GM18861 (cell line): ENCODE results near the gene SLC2A4.
A peak's percentile ranks its signal among the peaks of the same experiment; 100 is the strongest.
"Not testable (repeated sequence)": the region's sequence is repeated elsewhere in the genome, so short reads cannot be mapped to it uniquely, and the experiment has no call there.

Experiments used
- ATAC-seq: cut with Tn5 transposase; IDR thresholded peaks from one replicate; pipeline ENCODE4 v1.9.1; 2021; ENCODE audit not compliant: unreplicated experiment

Gene SLC2A4

DNA sequence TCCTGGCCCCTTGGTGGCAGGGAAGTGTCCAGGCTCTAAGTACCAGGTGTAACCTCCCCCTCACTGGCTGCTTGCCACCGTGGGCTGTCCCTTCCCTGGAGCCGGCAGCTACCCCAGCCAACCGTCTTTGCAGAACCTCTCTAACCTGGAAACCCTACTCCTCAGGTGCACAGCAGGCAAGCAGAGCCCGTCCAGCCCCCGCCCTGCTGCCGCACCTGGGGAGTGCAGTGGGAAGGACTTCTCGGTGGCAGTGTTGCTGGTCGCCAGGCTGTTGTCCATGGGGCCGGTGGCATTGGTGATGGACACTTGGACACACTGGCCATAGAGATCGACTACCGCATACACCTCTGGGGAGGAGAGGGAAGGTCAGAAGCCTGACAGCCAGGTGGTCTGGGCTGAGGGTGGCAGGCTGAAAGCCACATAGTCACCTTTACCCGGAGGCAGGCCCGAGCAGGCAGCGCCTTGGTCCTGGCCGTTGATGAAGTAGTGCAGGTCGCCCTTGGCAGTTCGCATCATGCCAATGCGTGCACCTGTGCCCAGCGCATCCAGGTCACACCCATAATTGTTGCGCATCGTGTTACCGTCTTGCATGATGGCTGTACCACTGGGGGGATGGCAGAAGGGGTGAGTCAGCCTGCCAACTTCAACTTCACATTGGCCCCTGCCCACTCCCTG is 41.1 kb downstream of the SLC2A4 start:
- ATAC-seq = no peak

DNA sequence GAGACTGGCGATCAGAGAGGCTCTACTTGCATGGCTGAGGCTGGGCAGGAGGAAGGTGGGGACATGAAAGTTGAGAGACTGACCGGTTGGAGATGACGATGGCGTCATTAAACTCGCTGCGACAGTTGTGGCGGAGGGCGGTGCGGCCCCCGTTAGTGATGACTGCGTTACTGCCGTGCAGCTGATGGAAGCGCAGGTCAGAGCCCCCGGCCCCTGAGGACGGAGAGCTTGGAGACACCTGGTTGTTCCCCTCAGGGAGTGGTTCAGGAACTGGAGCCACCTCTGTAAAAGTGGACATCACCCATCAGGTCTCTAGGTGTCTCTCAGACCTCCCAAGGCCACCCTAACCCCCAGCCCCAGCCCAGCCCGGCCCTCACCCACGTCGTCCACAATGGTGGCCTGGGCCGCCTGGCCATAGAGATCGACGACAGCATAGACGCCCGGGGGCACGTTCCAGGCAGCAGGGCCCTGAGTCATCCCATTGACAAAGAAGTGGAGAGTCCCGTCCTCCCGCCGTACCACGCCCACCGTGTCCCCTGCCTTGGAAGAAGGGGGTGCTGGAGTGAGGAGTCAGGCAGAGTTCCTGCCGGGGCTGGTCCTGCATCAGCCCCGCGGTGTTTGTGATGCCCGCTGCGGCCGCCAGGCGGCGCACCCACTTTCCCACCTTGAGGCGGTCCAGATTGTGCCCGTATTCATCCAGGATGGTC is 42.4 kb downstream of the SLC2A4 start:
- ATAC-seq = no peak

- no peak for ATAC-seq
Observed at GRCh38 chr17:7324438-7324779, 42.9 kb downstream of the SLC2A4 start.

- no peak for ATAC-seq
Observed at GRCh38 chr17:7325031-7325528, 43.6 kb downstream of the SLC2A4 start.

GRCh38 chr17:7326186-7326585 is 44.7 kb downstream of the SLC2A4 start:
- no peak for ATAC-seq

DNA sequence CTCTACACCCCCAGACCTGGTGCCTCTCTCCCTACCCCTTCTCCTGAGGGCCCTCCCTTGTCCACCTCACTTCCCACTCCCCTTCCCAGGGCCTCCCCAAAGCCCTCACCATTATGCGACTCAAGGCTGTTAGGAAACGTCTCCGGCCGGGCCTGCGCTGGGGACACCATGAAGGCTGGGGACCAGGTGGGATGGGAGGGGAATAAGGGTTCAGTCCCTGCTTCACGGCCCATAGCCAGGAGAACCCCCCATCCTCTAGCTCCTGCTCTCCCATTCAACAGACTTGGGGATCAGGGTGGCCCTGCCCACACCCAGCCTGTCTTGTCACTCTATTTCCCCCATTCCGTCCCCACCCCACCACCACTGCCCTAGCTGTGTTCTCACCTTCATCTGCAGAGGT is 45.5 kb downstream of the SLC2A4 start:
- ATAC-seq = no peak

DNA sequence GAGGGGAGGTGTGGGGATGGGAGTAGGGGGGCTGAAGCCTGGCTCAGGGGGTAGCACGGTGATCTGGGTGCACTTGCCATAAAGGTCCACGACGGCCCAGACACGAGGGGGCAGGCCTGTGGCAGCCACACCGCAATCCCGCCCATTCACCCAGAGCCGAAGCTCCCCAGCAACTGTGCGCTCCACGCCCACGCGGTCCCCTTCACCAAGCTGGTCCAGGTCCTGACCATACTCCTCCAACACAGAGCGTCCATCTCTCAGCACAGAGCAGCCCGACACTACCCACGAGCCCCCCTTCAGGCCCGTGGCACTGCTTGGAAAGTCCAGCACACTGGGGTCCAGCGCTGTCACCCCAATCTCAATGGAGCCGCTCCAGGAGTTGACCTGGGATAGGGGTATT is 46.0 kb downstream of the SLC2A4 start:
- ATAC-seq = no peak

DNA sequence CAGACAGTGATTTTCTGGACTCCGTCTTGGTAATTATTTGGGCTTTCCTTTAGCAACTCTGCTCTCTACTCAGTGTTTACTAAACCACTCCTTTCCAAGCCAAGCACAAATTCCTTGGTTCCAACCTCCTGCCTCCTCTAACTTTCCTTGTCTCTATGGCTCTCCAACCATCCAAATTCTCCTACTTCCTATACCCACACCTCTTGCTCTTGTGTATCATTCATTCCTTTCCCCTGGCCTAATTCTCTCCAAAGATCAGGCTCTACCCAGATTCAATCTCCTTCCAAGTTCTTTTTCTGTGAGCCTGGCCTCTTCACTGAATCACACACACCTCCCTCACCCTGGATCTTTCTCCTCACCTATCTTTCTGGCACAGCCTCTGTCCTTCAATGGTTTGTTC is 46.5 kb downstream of the SLC2A4 start:
- no peak for ATAC-seq

DNA sequence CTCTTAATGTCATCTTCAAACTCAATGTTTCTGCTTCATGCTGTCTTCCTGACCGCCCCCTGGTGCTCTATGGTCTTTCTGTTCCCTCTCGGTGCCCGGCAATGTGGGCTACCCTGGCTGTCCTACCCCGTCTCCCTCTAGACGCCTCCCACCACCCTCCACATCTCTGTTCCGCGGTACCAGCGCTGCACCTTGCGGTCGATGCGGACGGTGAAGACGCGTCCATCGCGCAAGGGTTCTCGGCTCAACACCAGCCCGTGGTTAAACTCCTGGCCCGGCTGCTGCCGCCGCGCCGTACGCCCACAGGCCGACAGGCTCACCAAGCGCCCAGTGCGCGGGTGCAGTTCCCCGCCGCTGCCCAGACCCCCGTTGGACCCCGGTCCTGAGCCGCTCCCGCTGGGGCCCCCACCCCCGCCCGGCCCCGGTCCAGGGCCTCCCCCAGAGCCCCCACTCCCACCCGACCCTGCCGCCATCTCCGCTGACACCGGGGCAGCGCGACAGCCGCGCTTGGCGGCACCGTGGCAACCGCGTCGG is 47.4 kb downstream of the SLC2A4 start, which contains the start of gene NEURL4:
Gene NEURL4, minus strand, starts transcription at position 496 of the 534 bp plus-strand sequence. Its CDS starts 23 bp downstream, at position 473.
- no peak for ATAC-seq

GRCh38 chr17:7329374-7329996 is 48.0 kb downstream of the SLC2A4 start:
- ATAC-seq = peak; percentile 54

DNA sequence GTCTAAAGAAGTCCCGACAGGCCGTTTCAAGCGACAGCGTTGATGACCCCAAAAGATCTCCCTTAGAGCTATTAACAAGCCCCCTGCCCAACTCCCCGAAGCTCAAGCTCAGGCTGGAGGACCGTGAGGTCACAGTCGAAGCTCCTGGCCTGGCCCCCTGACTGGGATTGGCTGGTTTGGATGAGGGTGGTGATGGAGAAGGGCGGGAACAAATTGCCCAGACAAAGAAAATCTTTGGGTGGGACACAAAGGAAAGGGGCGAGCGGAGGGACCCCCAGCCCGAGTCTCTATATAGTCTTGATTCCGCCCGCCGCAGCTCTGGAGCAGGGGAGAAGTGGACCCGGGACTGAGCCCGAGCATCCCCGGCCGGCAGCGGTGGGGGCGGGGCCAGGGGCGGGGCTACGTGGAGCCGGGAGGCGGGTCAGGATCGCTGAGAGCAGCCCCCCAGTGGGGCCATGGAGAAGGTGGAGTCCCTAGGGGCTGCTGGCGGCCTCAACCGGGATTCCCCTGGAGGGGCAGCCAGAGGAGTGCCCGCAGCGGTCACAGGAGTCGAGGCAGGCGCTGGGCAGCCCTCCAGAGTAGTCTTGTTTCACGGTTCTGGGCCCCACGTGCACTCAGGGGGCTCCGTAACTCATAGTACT is 48.6 kb downstream of the SLC2A4 start:
- peak; percentile 25 for ATAC-seq

- ATAC-seq = no peak
Observed at GRCh38 chr17:7330638-7331015, 49.1 kb downstream of the SLC2A4 start.

GRCh38 chr17:7332111-7332510 is 50.6 kb downstream of the SLC2A4 start:
- ATAC-seq = no peak

GRCh38 chr17:7332600-7333069 is 51.1 kb downstream of the SLC2A4 start:
- ATAC-seq = not testable (repeated sequence)

GRCh38 chr17:7334938-7335538 is 53.5 kb downstream of the SLC2A4 start:
- ATAC-seq = no peak

GRCh38 chr17:7335765-7336164 is 54.2 kb downstream of the SLC2A4 start:
- not testable (repeated sequence) for ATAC-seq

DNA sequence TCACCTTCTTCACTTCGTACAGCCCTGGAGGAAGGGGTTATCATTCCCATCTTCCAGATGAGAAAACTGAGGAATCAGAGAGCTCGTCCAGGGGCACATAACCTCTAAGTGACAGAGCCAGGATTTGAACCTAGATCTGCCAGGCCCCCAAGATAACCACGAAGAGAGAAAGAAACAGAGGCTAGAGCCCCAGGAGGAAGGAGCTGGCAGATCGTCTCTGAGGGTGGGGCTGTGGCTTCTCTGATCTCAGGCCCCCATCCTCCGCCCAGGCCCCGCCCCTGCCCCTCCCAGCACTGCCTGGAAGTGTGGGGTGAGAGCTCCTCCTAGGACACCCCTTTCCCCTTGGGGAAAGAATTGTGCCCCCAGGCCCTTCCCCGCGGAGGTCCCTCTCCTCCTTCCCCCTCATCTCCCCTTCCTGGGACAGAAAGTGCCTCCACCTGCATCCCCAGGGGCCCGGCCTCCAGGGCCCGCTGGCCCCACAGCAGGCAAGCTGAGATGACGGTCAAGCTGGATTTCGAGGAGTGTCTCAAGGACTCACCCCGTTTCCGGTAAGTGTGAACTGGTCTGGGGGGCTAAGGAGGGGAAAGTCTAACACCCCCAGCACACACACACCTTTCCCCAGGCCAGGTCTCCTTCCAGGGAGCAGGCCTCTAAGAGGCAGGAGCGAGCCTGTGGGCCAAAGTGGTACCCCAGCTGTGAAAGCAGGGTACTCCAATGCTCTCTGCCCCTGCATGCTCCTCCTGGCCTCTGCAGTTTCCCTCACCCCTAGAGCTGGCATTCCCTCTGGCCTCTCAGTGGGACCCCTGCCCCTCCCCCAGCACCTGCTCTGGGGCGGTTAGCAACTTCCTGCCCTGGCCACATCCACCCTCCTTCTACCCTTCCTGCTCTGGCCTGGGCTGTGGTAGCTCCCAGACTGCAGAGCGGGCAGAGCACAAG is 55.0 kb downstream of the SLC2A4 start, which contains the start of gene ACAP1:
Gene ACAP1, plus strand, starts transcription at position 290 of the 936 bp plus-strand sequence. Its CDS starts 206 bp downstream, at position 496.
- ATAC-seq = no peak

DNA sequence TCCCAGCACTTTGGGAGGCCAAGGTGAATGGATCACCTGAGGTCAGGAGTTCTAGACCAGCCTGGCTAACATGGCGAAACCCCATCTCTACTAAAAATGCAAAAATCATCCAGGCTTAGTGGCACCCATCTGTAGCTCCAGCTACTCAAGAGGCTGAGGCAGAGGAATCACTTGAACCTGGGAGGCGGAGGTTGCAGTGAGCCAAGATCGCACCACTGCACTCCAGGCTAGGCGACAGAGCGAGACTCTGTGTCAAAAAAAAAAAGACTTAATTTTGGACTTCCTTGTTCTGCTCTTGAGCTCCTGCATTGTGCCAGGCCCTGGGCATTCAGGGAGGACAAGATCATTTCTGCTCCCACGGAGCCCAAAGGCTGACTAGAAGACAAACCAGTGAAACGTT is 56.1 kb downstream of the SLC2A4 start:
- ATAC-seq = not testable (repeated sequence)
